Lower leg skin (tissue), 4 donors: Measurements from ENCODE around the gene MED10. TPM values are rescaled to one million over a fixed set of nuclear protein-coding genes. Genes with fewer than 3 reads are reported as not detected.

ENCODE experiments used
- DNase-seq, 2 donors: peaks; one replicate each; pipeline ENCODE4 v3.0.0-alpha.2; 2019; ENCODE audit warnings: low spot score in 2 of 2
- H3K4me3 ChIP-seq: fragments of 200-600 bp; sonication (generic); 2 replicates; pipeline ENCODE4 v1.5.1; 2017; ENCODE audit warnings: mild to moderate bottlenecking, low read depth; ENCODE audit not compliant: poor library complexity, severe bottlenecking
- POLR2A ChIP-seq, 2 donors: fragments of 450-650 bp; IDR thresholded peaks; one replicate each; pipeline ENCODE4 v1.6.1; 2016 to 2017; ENCODE audit warnings: antibody characterized with exemption in 2 of 2, mild to moderate bottlenecking in 1 of 2, moderate library complexity in 1 of 2
- WGBS, 2 donors: methylation state at CpG; one replicate each; pipeline ENCODE4 v1.1.5; 2018; 5-methylcytosine and 5-hydroxymethylcytosine counted together
- intact Hi-C: fragments of 100-400 bp; cut with DNase I; formaldehyde crosslinking; loops from one replicate; pipeline ENCODE4 v1.15.0; 2023; ENCODE audit warnings: low total_unique reads
- total RNA-seq, 4 donors: library from RNA; depleted of rRNA; stranded (reverse); fragments of >200 nt; gene quantifications; one replicate each; pipeline ENCODE4 v1.1.0, GENCODE V29; 2016
- TF ChIP-seq, protein P1 (sequence below), 3 donors: fragments of 450-650 bp; IDR thresholded peaks; one replicate each; pipeline ENCODE4 v1.5.1; 2016; ENCODE audit warnings: antibody characterized with exemption in 3 of 3, mild to moderate bottlenecking in 3 of 3, moderate library complexity in 2 of 3

MED10 gene, protein sequence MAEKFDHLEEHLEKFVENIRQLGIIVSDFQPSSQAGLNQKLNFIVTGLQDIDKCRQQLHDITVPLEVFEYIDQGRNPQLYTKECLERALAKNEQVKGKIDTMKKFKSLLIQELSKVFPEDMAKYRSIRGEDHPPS
- 10 to 100 TPM; 18.5 to 30.4 (median 24.9) TPM for total RNA-seq

DNA sequence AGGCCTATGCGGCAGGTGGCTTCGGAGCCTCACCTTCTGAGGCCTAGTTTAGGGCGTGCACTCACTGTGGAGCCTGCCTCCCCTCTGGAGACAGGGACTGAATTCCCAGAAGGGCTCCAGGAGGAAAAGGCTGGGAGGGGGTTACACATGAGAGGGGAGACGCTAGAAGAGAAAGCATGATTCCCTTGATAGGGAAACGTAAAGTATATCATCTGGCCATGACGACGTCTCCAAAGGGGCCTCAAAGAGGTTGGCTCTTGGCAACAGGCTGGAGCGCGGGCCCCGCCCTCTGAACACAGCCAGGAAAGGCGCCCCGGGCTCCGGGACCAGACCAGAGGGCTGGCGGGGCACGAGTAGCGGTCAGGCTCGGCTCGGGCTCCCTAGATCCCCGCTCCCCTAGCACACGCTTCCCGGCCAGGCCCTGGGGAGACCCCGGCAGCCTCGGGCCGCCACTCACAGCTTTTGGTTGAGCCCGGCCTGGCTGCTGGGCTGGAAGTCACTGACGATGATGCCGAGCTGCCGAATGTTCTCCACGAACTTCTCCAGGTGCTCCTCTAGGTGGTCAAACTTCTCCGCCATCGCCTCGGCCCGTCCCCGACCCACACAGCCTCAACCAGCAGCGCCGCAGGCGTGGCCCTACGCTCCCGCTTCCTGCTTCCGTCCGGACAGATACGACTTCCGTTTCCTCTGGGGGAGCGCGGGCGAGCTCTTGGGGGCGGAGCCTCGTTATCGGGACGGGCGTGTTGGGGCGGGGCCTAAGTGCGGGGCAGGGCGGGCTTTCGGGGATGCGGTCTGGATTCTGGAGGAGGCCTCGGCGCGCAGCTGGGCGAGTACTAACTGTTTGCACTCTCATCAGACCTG is at the start of gene MED10:
Gene MED10, minus strand, starts transcription at position 643 of the 861 bp plus-strand sequence. Its CDS starts 64 bp downstream, at position 579.
- intact Hi-C loops, result no loop called here
- DNase-seq, result peak; percentile 93 to 99
- peak within 1 kb of the TSS; percentile 74 for H3K4me3 ChIP-seq
- TF ChIP-seq POLR2A (IDR thresholded peaks at IDR 0.05), result no peak
- TF ChIP-seq, protein P1, sequence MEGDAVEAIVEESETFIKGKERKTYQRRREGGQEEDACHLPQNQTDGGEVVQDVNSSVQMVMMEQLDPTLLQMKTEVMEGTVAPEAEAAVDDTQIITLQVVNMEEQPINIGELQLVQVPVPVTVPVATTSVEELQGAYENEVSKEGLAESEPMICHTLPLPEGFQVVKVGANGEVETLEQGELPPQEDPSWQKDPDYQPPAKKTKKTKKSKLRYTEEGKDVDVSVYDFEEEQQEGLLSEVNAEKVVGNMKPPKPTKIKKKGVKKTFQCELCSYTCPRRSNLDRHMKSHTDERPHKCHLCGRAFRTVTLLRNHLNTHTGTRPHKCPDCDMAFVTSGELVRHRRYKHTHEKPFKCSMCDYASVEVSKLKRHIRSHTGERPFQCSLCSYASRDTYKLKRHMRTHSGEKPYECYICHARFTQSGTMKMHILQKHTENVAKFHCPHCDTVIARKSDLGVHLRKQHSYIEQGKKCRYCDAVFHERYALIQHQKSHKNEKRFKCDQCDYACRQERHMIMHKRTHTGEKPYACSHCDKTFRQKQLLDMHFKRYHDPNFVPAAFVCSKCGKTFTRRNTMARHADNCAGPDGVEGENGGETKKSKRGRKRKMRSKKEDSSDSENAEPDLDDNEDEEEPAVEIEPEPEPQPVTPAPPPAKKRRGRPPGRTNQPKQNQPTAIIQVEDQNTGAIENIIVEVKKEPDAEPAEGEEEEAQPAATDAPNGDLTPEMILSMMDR (IDR thresholded peaks at IDR 0.05), result no peak
- 0 to 1% methylated on average over 42 to 53 of the region's 60 CpGs for WGBS, 2 donors

DNA sequence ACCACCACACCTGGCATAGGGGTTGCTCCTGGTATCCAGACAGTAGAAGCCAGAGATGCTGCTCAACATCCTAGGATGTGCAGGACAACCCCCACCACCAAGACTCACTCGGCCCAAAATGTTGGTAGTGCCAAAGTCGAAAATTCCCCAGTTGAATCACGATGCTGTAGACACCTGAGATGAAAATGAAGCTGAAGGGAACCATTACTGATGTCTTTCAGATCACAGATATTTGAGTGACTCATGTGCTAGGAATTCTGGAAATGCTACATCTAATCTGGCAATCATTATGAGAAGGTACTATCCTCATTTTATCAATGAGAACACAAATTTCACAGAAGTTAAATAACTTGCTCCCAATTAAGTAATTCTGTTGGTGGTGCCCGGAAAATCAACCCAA is 49.3 kb upstream of the MED10 start:
- TF ChIP-seq, protein P1 (IDR thresholded peaks at IDR 0.05), result no peak
- TF ChIP-seq POLR2A (IDR thresholded peaks at IDR 0.05), result no peak
- WGBS, 2 donors, result 54 to 60% methylated on average over 4 of the region's 4 CpGs
- H3K4me3 ChIP-seq, result no peak overlapping the region
- intact Hi-C loops, result no loop called here
- DNase-seq, result no peak

DNA sequence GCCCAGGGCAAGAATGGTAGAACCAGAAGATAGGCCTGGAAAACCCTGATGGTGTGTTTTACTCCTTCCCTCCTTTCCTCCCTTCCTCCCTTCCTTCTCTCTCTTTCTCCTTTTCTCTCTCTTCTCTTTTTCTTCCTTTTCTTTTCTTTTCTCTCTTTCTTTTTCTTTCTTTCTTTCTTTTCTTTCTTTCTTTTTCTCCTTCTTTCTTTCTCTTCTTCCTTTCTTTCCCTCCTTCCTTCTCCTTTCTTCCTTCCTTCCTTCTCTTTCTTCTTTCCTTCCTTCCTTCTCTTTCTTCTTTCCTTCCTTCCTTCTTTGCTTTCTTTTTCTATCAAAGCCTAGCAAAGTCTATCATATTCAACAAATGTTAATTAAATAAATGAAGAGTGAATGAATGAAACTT is 46.4 kb upstream of the MED10 start:
- intact Hi-C loops, result no loop called here
- TF ChIP-seq, protein P1 (IDR thresholded peaks at IDR 0.05), result no peak
- no peak for TF ChIP-seq POLR2A (IDR thresholded peaks at IDR 0.05)

DNA sequence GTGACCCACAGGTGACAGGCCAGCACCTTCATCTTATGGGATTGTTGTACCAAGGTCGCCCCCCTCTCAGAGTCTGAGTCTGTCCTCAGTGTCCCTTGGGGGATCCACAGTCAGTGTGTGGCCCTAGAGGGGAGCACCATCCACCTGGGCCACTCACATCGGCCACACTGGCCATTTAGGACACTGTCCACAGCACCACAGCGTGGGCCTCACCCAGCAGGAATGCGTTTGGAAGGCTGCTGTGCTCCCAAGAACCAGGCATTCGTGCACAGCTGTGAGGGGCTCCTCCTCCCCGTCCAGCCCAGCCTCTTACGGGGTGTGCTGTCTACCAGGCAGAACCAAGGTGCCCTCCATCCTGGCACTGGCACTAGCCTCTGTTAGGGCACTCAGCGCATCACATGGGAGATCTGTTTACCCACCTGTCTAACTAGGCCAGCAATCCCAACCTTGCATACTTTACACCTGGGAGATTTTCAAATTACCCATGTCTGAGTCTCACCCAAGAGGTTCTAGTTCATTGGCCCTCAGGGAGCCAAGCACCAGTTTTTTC is 45.8 kb upstream of the MED10 start:
- TF ChIP-seq, protein P1 (IDR thresholded peaks at IDR 0.05), result no peak
- DNase-seq, result no peak
- H3K4me3 ChIP-seq, result no peak overlapping the region
- intact Hi-C loops, result no loop called here
- WGBS, 2 donors, result 83 to 88% methylated on average over 8 of the region's 8 CpGs

More for the DNA sequence above, 46.4 kb upstream of the MED10 start:
- no peak for DNase-seq
- H3K4me3 ChIP-seq, result no peak overlapping the region

DNA sequence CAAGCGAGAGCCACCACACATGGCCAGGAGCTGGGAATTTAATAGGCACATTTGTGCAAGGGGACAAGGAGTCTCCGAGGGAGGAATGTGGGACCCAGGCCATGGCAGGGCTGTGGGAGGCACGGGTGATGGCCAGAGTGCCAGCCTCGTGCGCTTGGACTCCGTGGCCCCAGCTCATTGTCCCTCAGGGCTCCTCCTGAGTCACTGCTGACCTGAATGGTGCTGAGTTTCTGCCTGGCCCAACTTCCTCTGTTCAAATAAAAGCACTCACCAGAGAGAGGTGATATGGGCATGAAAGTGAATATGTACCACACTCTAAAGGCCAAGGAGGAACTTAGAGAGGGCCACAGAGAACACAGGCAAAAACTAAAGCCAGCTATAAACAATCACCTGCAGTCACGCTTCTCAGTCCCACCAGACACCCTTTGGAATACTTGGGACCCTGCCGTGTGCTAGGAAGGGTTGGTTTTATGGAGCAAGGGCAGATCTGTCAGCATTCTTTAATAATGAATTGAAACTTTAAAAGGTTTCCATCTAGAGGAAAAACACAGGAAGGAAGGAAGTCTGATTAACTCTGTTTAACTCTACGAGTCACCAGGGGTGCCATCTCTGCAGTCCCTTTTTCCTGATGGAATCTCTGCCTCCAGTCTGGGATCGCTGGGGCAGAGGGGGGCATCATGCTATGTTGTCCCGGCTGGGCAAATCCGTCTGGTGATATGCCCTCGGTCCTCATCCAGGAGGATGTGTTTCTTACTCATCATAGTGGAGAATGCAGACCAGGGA is 45.2 kb upstream of the MED10 start:
- no peak for DNase-seq
- no peak overlapping the region for H3K4me3 ChIP-seq
- intact Hi-C loops, result no loop called here
- WGBS, 2 donors, result 80 to 82% methylated on average over 13 of the region's 13 CpGs
- TF ChIP-seq, protein P1 (IDR thresholded peaks at IDR 0.05), result no peak
- no peak for TF ChIP-seq POLR2A (IDR thresholded peaks at IDR 0.05)
